ENCODE results near the gene ATG2B. TPM values are rescaled to one million over a fixed set of nuclear protein-coding genes. Genes with fewer than 3 reads are reported as not detected.

ATG2B gene
- 24.5 TPM for total RNA-seq

- peak; percentile 96 for DNase-seq (ENCODE audit: low spot score)
Measured at GRCh38 chr14:96362965-96363750, at the start of gene ATG2B, which contains the start of gene GSKIP. Gene ATG2B (minus strand): TSS chr14:96363341. CDS start chr14:96362976, 365 bp downstream. Gene GSKIP (plus strand): TSS chr14:96363526. CDS start chr14:96382248, 18,722 bp downstream.

GRCh38 chr14:96410119-96410518 is 47.0 kb upstream of the ATG2B start:
- no peak for DNase-seq (ENCODE audit: low spot score)

- DNase-seq (ENCODE audit: low spot score): peak; percentile 27
Measured at GRCh38 chr14:96409701-96410100, 46.6 kb upstream of the ATG2B start.

GRCh38 chr14:96408608-96409007 is 45.5 kb upstream of the ATG2B start:
- DNase-seq (ENCODE audit: low spot score): no peak

- DNase-seq (ENCODE audit: low spot score): no peak
Measured at GRCh38 chr14:96407935-96408570, 44.9 kb upstream of the ATG2B start.

- DNase-seq (ENCODE audit: low spot score): no peak
Measured at GRCh38 chr14:96405677-96406076, 42.5 kb upstream of the ATG2B start.

- no peak for DNase-seq (ENCODE audit: low spot score)
Measured at GRCh38 chr14:96403409-96403808, 40.3 kb upstream of the ATG2B start.

- DNase-seq (ENCODE audit: low spot score): no peak
Measured at GRCh38 chr14:96400495-96400894, 37.4 kb upstream of the ATG2B start.

GRCh38 chr14:96399405-96399804 is 36.3 kb upstream of the ATG2B start:
- no peak for DNase-seq (ENCODE audit: low spot score)

- DNase-seq (ENCODE audit: low spot score): no peak
Measured at GRCh38 chr14:96398921-96399320, 35.8 kb upstream of the ATG2B start.

GRCh38 chr14:96398432-96398831 is 35.3 kb upstream of the ATG2B start:
- DNase-seq (ENCODE audit: low spot score): no peak

- no peak for DNase-seq (ENCODE audit: low spot score)
Measured at GRCh38 chr14:96394047-96394815, 31.1 kb upstream of the ATG2B start.

GRCh38 chr14:96393071-96393691 is 30.0 kb upstream of the ATG2B start:
- no peak for DNase-seq (ENCODE audit: low spot score)

- peak; percentile 97 for DNase-seq (ENCODE audit: low spot score)
Measured at GRCh38 chr14:96391293-96392118, 28.4 kb upstream of the ATG2B start.

- DNase-seq (ENCODE audit: low spot score): no peak
Measured at GRCh38 chr14:96390965-96391292, 27.8 kb upstream of the ATG2B start.

GRCh38 chr14:96385385-96385784 is 22.2 kb upstream of the ATG2B start:
- DNase-seq (ENCODE audit: low spot score): no peak

- DNase-seq (ENCODE audit: low spot score): no peak
Measured at GRCh38 chr14:96384740-96385139, 21.6 kb upstream of the ATG2B start.

- DNase-seq (ENCODE audit: low spot score): no peak
Measured at GRCh38 chr14:96384053-96384452, 20.9 kb upstream of the ATG2B start.

- DNase-seq (ENCODE audit: low spot score): no peak
Measured at GRCh38 chr14:96383445-96383844, 20.3 kb upstream of the ATG2B start.

- no peak for DNase-seq (ENCODE audit: low spot score)
Measured at GRCh38 chr14:96380735-96381134, 17.6 kb upstream of the ATG2B start.

- DNase-seq (ENCODE audit: low spot score): no peak
Measured at GRCh38 chr14:96376093-96376492, 13.0 kb upstream of the ATG2B start.

Data from mucosa of gallbladder (tissue), 1 donor.